Anterior cingulate cortex (tissue), 58 donors: ENCODE measurements around the gene LPAR3.
A peak's percentile ranks its signal among the peaks of the same experiment; 100 is the strongest.
"Not testable (repeated sequence)": the region's sequence is repeated elsewhere in the genome, so short reads cannot be mapped to it uniquely, and the experiment has no call there.

Source experiments
- DNase-seq, 58 donors: peaks; one replicate each; lab custom pipeline; 2025; lab: John Stamatoyannopoulos, UW

LPAR3 gene, protein sequence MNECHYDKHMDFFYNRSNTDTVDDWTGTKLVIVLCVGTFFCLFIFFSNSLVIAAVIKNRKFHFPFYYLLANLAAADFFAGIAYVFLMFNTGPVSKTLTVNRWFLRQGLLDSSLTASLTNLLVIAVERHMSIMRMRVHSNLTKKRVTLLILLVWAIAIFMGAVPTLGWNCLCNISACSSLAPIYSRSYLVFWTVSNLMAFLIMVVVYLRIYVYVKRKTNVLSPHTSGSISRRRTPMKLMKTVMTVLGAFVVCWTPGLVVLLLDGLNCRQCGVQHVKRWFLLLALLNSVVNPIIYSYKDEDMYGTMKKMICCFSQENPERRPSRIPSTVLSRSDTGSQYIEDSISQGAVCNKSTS

DNA sequence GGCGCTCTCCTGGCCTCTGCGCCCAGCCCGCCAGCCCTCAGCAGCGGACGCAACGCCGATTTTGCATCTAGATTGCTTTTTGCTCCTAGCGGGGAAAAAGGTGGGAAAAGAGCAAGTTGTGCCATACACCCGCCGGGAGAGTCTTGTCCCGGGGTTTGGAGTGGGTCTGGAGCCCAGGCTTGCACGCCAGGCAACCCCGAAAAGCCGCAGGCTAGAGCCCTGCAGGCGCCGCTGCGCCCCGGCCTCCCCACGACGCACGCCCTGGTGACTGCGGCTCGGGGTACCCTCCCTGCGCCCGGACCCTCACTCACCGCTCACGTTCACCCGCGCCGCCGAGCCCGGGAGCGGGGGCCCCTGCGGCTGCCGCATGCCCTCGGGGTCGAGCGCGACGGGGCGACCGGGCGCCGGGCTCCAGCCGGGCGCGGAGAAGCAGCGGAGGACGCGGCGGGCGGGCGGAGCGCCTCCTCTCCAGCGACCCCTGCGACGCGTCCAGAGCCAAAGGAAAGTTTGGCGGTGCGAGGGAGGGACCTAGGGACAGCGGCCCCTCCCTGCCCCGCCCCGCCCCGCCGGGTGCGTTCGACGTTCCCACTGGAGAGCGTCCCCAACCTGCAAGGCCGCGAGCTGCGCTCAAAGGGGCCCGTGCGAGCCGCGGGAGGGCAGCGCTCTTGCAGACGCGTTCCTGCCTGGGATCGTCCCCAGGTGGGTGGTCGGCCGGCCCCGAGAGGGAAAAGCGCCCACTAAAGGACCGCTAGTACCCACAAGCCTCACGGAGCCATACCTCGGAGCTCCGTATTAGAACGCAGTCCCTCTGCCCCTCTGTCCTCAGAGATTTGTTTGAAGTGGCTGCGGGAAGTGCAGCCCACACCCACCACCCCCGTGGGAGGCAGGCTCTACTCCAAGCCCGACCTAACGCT, at the start of gene LPAR3:
Gene LPAR3, minus strand, starts transcription at position 502 of the 914 bp plus-strand sequence. CDS start 27,086 bp downstream, outside the sequence.
- no peak for DNase-seq

DNA sequence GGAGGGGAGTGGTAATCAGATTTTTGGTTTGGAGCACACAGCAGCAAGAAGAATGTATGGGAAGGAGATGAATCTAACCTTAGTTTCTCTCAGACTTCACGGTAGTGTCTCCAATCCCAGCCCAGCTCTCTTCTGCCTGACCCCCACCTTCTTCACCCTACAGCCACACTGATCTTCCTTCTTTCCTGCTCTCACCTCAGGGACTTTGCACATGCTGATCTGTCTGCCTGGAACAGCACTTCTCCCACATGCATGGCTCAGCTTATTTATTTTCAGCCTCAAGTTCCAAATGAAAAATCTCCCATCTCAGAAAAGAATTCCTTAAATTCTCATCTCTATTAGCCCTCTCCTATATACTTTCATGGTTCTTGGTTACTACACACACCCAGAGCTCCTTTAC, 48.8 kb upstream of the LPAR3 start:
- no peak for DNase-seq

DNA sequence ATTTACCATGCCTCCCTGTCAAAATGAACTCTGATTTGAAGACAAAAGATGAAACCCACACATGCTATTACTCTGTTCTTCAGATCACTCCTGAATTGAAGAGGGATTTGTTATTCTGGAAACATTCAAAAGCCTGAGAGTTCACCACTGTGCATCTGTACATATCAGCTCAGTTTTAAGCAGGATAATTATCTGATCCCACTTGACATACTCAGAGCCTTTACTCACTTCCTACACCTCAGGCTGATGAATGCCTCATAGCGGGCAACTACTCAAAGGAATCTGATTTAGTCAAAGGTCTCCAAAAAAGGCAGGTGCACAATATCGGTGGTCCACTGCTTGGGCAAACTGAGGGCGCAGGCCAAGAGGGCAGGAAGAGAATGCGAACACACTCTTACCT, 47.5 kb upstream of the LPAR3 start:
- no peak for DNase-seq

DNA sequence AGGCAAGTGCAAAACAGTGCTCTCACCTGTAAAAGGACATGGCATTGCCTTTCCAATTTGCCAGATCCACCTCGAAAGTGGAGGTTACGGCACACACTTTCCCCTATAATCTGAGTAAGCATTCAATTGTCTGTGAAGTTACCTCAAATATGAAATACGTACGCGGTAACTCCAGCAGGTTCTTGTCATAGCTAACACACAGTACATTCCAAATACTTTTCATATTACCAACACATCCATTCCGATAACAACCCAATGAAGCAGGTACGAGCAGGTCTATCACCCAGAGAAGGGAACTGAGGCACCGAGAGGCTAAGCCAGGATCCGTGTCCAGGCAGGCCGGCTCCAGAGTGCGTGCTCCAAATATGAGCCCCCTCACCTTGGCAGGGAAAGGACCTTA, 46.8 kb upstream of the LPAR3 start:
- DNase-seq, result no peak

DNA sequence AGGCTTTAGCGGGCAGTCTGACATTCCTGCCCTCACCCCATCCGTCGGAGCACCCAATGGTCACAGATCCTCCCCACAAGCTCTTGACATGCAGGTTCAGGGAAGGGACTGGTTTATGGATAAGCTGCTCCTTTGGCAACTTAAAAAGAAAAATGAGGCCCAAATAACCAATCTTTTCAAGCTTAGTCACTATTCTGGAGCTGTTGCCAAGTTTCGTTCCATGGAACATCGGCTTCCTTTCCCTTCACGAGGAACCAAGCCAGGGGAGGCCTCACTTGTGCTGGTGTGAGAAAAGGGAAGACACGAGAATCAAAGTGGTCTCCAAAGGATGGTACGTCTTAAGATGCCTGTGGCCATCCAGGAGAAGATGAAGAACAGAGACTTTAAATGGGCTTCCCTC, 46.1 kb upstream of the LPAR3 start:
- DNase-seq, result no peak

DNA sequence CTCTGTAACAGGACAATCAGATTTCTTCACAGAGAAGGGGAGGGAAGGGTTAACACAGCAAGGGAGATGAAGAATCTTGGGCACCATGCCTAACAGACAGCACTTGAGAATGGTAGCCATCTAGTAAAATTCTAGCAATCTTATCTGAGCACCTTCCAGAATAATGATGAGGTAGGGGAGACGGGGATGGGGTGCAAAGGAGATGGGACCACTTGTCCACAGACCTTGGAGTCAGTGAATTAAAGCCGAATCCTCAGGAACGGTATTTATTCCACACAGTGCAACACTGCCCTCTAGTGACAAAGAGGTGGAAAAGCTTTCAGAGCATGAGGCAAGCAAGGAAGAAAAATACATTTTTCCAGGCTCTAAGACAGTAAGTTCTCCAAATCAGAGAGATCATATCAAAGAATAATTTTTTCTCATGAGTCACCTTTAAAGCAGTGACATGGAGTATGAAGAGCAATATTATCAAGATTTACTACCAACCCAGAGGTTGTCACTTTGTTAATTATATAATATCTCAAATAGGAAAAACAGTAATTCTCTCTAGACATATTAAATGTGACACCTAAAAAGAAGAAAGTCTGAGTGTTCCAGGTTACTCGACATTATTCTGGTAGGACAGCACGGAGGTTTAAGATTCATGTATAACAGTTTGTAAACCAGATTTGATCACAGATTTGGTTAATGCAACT, 43.3 kb upstream of the LPAR3 start:
- DNase-seq, result peak in 29 of 58 donors; percentile 2 to 63 (median 17)

DNA sequence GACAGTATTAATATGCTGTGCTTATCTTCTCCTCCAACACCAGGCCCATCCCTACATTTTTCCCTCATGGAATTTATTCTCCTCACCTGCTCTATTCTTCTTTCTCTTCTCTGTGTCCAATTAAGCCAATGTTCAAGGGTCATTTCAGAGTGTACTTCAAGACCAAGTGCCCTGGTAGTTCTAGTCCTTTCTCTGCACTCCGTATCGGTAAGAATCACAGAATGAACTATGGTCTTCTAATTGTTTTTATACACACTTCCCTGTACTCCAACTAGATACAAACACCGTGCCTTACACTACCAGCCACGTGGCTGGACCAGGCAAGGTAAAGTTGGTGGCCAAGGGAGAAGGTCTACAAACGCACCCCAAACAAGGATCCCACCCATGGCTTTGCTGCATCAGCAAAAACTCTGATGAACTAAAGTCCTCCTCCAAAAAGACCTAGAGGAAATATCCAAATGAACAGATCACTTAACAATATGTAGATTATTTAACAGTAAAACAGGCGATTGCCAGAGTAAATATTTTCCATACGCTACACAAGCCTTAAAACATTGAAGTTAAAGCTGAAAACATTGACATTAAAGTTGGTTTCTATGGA, 40.1 kb upstream of the LPAR3 start:
- no peak for DNase-seq

DNA sequence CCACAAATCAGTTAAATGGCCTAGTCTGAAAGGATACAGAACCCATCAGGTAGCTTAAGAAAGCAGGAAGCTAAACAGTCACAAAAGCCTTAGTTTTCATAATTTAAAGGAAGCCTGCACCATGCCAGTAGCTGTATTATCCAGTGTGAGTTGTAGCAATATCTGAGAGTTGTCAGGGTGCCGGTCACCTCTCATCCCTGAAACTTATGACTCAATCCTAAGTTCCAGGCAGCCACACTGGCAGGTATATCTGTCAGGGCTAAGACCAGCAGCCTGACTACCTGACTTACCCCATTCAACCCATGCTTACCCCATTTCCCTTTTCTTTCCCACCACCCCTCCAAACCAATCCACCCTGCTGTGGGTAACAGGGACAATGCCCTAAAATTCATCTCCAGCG, 37.8 kb upstream of the LPAR3 start:
- no peak for DNase-seq

DNA sequence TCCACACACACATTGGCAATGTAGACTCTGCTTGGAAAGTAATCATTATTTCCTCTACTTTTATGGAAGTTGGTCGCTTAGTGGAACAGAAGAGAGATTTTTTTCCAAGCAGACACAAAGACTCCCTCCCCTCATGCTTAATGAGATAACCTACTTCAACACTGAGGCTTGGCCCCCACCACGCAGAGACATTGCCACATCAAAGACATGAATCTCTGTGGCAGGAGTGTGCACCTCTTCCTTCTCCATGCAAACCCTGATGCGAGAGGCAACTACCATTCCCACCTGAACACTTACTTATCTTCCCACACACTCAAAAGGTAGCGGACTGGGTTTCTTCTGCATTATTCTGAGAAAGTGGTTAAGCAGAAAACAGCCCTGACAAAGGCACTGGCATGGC, 37.3 kb upstream of the LPAR3 start:
- no peak for DNase-seq

DNA sequence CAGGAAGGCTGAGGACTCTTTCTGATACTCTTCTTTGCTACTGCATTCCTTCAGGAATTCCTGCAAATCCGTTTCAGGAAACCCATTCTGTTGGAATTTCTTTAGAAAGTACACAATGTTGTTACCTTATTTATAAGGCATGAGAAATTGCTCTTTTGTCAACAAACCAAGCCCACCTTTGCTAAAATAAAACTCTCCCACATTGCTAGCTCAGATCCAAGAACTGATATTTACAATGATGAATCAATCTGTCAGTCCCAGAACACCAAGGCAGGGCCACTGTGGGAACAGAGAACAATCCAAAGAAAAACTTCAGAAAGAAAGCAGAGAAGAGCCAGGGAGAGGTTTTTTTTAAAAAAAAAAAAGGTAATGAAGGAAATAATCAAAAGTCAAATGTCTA, 36.6 kb upstream of the LPAR3 start:
- no peak for DNase-seq

DNA sequence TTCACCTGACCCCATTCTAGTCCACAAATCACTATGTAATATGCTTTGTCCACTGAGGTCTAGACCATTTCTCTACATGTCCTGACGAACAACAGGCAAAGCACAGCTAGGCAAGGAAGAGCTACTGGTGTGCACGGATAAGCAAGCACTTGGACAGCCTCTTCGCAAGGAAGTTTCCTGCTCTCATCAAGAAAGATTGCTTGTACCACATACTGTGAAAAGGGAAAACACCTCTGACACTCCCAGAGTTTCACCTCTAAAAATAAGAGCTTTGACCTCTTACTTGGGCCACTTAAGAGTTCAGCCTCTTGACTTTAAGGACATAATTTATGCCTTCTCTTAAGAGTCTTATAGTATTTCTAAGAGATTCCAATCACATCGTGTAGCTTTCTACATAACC, 36.0 kb upstream of the LPAR3 start:
- no peak for DNase-seq

DNA sequence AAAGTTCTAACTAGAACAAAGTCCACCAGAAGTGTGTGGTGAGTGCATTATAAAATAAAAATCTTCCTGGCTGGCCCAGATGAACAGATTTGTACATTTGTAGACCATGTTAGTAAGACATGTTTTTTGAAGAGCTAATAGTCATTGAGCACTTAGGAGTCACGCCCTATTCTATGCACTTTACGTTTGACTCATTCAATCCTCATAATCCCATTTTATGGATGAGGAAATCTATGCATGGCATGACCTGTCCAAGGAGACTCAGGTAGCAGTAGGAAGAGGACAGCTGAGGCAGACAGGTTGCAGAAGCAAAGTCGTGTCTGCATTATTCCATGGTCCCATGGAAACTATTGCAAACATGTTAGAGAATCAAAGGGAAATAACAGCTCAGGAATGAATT, 30.3 kb upstream of the LPAR3 start:
- DNase-seq, result no peak

DNA sequence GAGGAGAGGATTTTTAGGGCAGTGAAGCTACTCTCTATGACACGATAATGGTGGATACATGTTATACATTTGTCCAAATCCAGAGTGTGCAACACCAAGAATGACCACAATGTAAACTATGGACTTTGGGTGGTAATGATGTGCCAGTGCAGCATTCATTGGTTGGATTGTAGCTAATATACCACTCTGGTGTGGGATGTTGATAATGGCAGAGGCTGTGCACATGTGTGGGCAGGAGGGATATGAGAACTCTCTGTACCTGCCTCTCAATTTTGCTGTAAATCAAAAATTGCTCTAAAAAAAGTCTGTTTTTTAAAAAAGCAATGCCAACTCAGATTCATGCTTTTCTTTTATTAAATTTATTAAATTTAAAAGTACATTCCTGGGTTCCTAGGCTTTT, 27.2 kb upstream of the LPAR3 start:
- no peak for DNase-seq

DNA sequence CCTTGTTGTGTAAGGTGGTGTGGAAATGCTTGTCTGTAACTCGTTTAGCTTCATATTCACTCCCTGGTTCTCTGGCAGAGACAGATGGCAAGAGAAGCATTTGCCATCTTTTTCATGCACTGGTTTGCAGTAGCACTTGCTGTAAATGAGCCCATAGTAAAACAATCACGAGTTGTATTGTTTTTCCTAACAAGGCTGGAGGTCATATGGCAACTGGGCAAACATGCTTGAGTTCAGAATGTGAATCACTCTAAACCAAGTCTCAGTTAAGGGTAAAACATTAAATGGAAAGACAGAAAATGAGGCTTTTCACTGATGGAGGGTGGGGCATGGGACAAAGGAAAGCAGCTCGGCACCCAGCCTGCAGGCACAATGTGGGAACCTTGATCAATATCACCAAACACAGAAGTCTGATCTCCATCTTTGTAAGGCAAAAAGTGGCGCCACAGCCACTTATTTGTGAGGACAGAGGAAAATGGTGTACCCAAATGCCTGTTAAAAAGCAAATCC, 26.5 kb upstream of the LPAR3 start:
- DNase-seq, result no peak

DNA sequence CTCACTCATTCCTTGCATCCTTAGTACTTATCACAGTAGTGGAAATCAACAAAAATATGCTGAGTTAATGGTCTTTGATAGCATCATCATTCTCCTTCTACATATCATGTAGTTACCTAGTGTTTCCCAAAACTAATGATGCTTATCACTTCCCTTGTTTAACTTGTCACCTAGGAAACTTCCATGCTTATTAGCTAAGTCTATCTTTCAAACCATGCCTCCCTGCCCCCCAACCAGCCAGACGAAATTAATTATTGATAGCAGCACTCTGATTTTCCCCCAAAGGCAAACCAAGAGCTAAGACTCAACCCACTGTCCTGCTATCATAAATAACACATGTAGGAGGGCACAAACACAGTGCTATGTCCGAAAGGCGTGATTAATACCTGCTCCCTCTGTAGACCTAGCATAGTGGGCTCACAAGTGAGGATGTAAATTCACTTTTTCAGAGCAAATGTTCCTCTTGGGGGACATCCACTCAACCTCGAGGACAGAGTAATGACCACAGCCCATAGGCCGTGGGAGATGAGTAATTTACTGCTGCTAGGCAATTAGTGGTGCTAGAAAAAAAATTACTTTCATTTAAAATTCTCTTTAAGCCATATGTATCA, 25.8 kb upstream of the LPAR3 start:
- DNase-seq, result no peak

DNA sequence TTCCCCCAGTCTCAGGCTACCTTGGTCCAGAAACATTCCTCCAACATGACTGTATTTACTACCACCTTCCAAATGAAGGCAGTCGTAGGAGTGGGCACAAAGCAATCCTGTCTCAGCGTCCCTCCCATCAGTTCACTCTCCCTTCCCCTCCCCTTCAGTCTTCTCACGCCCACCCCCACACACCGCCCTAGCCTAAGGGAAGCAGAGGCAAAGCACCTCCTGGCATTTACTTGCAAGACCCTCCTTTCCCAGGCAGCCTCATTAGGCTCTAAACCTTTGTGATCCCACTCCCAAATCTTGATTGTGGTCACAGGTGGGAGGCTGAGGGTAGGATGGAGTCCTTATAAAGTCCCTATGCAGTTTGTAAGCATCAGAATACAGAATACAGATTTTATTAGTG, 23.9 kb upstream of the LPAR3 start:
- DNase-seq, result no peak

DNA sequence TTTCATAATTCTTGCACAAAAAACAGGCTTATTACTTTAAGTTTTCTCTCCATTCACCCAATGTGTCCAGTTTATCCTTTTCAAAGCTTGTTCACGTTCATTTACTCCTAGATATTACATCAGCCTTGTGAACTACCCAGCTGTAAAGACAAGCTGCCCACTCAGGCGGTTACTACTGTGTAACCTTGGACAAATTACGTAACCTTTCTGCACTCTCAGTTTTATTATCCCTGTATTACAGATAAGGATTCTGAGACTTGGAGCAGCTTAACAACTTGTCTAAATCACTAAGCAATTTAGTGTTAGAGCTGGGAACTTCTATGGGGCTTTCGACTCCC, 20.5 kb upstream of the LPAR3 start:
- DNase-seq, result no peak

DNA sequence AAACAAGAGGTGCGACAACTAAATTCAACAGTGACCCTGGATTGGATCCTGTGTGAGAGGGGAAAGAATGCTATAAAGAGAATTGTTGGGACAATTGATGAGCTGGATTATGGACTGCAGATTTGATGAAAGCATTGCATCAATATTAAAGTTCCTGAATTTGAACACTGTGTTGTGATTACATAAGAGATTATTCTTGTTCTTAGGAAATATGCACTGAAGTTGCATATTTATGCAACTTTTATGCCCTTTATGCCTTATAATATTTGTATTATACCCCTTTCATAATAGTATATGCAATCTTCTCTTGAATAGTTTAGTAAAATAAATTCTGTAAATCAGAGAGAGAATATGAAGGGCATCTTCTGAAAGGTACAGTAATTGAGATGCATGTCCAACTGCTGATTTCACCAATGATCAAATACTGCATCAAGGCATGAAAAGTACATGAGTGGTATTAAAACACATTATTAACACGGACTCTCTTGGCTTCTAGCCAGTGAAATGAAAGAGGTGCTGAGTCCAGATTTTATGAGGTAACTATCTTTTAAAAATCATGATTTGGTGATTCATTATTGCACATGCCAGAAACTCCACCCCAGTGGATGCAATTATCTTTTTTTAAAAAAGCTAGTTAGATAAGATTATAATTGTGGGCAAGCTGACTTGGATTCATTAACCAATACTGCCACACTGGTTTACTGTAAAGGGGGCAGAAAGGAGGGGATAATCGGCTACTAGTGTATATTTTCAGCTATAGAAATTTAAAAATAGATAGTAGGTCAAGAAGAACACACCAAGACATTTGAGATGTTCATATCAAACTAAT, 19.9 kb upstream of the LPAR3 start:
- DNase-seq, result no peak

DNA sequence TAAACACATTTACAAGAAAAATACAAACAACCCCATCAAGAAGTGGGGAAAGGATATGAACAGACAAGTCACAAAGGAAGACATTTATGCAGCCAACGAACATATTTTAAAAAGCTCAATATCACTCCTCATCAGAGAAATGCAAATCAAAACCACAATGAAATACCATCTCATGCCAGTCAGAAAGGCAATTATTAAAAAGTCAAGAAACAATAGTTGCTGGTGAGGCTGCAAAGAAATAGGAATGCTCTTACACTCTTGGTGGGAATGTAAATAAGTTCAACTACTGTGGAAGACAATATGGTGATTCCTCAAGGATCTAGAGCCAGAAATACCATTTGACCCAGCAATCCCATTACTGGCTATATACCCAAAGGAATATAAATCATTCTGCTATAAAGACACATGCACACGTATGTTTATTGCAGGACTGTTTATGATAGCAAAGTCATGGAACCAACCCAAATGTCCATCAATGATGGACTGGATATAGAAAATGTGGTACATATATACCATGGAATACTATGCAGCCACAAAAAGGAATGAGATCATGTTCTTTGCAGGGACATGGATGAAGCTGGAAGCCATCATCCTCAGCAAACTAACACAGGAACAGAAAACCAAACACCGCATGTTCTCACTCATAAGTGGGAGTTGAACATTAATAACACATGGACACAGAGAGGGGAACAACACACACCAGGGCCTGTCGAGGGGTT, 15.9 kb upstream of the LPAR3 start:
- DNase-seq, result not testable (repeated sequence)
